C4-2B (cell line): ENCODE results near the gene BLMH.

Source experiments
- CTCF ChIP-seq: fragments of 450-650 bp; conservative IDR thresholded peaks from 2 replicates; pipeline ENCODE4 v1.5.1; 2017; ENCODE audit warnings: mild to moderate bottlenecking
- ZFX ChIP-seq: fragments of 450-650 bp; IDR thresholded peaks from 2 replicates; pipeline ENCODE4 v1.6.1; 2017

GRCh38 chr17:30232015-30232823 lies 59.5 kb downstream of the BLMH start:
- TF ChIP-seq CTCF, result no peak
- TF ChIP-seq ZFX, result no peak
